ENCODE results near the gene KCNH3.
"Not testable (repeated sequence)": the region's sequence is repeated elsewhere in the genome, so short reads cannot be mapped to it uniquely, and the experiment has no call there.

Gene KCNH3, protein sequence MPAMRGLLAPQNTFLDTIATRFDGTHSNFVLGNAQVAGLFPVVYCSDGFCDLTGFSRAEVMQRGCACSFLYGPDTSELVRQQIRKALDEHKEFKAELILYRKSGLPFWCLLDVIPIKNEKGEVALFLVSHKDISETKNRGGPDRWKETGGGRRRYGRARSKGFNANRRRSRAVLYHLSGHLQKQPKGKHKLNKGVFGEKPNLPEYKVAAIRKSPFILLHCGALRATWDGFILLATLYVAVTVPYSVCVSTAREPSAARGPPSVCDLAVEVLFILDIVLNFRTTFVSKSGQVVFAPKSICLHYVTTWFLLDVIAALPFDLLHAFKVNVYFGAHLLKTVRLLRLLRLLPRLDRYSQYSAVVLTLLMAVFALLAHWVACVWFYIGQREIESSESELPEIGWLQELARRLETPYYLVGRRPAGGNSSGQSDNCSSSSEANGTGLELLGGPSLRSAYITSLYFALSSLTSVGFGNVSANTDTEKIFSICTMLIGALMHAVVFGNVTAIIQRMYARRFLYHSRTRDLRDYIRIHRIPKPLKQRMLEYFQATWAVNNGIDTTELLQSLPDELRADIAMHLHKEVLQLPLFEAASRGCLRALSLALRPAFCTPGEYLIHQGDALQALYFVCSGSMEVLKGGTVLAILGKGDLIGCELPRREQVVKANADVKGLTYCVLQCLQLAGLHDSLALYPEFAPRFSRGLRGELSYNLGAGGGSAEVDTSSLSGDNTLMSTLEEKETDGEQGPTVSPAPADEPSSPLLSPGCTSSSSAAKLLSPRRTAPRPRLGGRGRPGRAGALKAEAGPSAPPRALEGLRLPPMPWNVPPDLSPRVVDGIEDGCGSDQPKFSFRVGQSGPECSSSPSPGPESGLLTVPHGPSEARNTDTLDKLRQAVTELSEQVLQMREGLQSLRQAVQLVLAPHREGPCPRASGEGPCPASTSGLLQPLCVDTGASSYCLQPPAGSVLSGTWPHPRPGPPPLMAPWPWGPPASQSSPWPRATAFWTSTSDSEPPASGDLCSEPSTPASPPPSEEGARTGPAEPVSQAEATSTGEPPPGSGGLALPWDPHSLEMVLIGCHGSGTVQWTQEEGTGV
- total RNA-seq = 4.3 to 5.3 (median 4.7) reads per million in 4 experiments

DNA sequence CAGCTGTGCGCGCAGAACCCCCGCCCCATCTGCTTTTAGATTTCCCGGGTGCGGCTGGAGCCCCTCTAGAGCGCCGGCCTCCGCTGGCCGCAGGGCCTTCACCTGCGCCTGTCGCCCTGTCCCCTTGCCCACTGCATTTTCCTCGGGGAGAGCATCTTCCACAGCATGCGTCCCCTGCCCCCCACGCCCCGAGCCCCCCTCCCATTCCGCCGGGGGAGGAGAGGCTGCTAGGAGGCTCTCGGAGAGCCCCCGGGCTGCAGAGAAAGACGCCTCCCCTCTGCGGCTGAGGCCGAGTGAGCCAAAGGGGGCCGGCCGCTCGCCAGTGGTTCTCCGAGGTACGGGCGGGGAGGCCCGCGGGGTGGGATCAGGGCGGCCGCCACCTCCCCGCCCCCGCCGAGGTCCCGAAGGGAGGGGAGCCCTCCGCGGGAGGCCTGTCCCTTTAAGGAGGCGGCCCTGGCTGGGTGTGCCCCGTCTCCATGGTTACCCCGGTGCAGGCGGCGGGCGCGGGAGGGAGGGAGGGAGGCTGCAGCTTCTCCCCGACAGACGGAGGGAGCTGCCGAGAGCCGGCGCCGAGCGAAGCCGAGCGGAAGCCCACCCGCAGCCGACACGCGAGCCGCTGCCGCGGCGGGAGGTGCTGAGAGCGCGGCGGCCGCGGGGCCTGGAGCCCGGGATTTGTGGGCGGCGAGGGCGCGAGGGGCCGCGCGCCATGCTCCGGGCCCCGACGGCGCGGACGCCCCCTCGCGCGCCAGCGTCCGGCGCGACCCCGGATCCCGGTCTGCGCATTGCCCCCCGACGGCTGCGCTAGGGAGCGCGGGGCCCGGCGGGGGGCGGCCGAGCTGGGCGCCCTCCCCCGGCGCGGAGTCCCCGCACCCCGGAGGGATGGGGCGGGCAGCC, at the start of gene KCNH3:
KCNH3 (plus strand) TSS at position 521 of the 894 bp plus-strand sequence. CDS start 387 bp downstream, outside the sequence.
- peak; percentile 85 for DNase-seq

DNA sequence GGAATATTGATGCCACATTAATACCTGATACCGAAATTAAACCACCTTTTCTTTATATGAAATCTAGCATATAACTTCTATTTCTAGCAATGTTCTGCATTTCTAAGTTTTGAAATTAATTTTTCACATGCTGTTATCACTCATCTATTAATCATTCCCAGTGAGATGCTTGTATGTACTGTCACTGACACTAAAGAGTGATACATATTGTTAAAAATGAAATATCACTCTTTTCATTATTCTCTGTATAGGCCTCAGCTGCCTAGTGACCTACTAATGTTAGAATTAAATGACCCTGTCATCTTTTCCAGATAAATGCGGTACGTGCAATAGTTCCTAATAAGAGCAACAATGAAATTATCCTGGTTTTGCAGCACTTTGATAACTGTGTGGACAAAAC, 49.7 kb upstream of the KCNH3 start:
- DNase-seq = no peak

DNA sequence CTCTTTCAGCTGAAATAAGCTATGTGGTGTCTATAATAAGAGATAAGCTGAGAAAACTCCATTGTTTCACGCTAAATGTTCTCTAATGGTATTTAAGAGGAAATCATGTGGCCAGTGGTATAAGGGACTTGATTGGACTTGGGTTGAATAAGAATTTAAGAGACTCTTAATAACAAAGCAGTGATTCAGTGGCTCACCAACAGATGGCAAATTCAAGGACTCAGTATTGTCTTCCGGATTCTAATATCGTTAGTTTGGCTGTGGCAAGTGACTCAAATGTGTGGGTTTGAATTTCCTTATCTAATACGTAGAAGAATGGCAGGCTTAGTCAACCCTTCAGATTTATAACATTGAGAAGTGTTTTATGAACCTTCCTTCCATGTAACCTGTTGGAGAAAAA, 49.1 kb upstream of the KCNH3 start:
- DNase-seq = no peak

DNA sequence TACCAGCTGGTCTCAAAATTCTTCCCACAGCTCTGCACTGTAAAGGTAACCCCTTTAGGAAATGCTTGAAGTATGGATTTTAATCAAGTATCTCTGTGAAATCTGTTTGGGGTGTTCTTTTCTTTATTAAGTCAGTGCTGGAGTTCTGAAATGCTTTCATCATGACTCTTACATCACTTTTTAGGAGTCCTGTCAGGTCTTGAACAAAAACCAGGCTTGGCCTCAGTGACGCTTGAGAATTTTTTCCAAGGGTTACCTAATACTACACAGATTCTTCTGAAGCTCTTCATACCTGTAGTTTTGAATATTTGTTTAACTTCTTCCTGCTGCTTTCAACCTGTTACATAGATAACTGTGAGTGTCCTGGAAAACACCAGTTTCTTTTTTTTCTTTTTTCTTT, 47.0 kb upstream of the KCNH3 start:
- DNase-seq = no peak

DNA sequence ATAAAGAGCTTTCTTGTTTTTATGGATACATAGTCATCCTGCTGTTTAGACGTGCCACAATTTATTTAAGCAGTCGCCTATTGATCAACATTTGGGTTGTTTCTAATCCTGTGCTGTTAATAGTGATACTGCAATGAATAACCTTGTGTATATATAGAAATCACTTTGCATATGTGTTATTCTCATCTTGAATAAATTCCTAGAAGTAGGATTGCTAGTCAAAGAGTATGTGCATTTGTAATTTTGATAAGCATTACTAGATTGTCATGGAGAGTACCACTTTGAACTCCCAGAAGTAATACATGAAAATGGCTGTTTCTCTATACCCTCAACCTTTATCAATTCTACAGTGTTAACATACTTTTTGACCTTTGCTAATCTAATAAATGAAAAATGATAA, 44.9 kb upstream of the KCNH3 start:
- no peak for DNase-seq

DNA sequence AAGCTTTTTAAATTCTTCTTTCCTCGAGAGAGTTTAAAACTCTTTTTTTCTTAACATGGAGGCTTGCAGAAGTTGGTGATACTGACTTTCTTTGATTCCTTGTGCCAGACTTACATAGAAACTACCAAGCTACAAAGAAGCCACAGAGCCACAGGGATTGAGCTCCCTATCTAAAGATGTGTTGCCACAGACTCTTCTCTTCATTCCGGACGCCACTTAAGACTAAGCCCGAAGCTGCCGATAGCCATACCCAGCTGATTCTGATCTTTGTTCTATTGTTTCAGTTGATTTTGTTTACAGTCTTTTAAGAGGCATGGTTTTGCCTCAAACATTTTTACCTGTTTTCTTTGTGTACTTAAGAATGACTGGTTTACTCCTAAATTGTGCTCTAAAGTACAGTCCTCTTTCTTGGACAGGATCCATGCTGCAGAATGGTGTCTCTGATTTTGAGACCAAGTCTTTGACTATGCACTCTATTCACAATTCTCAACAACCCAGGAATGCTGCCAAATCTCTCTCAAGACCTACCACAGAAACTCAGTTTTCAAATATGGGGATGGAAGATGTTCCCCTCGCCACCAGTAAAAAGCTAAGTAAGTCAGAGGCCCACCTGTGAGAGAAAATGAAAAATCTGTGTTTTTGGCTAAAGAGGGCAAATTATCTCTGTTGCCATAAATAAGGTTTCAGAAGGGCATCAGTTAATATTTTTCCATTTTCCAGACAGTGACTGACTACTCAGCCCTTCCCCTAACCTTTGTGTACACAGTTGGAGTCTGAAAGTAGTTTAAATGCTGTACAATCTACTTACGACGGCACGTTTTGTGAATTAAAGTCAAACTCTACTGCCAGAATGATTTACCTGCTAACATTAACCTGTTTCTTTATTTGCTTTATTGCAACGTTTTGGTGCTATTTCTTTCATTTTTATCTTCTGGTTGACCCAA, 42.1 kb upstream of the KCNH3 start:
- no peak for DNase-seq

DNA sequence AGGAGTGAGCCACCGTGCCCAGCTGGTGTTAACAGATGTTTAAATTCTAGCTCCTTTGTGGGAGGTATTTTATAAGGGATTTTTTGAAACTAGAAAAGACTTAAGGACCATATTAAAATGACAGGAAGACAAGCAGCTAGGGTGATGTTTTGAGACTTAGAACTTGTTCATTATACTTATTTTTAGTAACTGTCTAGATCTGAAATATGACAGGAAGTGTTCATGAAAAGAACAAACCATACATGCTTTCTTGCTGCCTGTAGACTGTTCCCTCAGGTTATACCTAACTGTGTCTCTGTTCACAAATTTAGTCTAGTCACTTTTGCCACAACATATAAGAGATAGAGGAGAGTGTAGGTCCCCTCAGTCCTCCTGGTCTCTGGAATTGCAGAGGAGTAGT, 36.9 kb upstream of the KCNH3 start:
- no peak for DNase-seq

DNA sequence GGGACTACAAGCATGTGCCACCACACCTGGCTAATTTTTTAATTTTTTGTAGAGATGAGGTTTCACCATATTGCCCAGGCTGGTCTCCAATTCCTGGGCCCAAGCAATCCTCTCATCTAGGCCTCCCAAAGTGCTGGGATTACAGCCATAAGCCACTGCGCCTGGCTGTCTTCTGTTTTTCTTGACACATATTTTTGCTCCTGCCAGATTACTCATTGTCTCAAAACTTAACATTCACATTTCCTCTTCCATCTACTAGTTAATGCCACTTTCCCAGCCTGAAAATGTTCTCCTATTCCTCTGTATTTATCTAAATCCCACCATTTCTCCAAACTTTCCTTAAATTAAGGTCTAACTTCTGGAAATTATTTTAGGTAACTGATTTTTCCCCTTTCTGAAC, 36.2 kb upstream of the KCNH3 start:
- DNase-seq = no peak

DNA sequence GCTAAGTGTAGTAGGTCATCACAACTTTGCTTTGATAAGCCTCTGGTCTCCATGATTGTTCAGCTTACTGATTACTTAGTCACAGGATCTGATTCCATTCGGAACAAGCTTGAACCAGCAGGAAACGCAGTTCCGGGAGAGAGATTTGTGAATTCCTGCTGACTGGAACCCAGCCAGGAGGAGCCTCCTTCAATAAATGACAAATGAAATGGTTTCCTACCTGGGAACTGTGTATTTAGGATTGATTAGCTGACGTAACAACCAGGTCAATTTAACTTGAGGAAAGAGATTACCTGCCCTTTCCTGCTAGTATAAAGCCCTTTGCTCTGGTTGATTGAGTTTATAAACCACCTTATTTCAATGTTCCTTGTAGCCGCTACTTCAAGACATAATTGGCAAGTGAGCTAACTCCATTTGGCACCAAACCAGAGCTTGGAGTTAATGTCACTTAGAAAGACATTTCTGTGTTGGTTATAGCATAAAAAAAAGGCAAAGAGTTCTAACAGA, 35.1 kb upstream of the KCNH3 start:
- DNase-seq = no peak

DNA sequence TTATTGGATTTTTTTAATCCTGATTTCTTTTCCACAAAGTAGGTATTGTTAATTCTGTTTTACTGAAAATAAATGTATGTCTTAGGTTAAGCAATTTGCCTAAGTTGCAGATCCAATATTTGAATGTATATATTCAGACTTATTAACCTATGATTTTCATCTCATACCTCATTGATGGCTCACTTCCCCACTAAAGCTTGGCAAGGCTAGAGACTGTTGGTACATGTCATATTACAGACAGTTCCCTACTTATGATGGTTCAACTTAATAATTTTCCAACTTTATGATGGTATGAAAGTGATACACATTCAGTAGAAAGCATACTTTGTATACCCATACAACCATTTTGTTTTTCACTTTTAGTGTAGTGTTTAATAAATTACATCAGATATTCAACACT, 33.2 kb upstream of the KCNH3 start:
- no peak for DNase-seq

DNA sequence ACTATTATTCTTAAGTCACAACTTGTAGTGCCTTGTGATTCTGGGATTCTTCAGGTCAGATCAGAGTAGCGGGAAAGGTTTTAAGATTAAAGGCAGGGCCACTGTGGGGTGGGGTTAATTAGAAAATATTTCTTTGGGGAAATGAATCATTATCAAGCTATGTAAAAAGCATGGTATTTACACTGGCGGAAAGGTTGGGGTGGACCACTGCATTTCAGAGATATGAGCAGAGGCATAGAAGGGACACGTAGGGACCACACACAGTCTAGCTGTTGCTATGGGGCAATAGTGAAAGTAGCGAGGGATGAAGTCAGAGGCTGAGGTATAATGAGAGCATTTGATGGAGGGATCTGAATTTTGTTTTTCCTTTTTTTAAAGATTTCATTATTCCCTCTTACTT, 31.7 kb upstream of the KCNH3 start:
- DNase-seq = no peak

DNA sequence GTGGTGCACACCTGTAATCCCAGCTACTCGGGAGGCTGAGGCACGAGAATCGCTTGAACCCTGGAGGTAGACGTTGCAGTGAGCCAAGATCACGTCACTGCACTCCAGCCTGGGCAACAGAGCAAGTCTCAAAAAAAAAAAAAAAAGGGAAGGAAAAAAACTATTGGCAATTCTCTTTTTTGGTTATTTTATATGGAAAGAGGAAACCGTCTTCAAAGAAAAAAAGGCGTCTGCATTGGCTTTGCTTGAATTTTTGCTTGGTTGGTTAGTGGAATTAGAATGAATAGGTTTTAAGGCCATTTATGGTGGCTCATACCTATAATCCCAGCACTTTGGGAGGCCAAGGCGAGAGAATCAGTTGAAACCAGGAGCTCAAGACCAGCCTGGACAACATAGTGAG, 29.1 kb upstream of the KCNH3 start:
- not testable (repeated sequence) for DNase-seq

DNA sequence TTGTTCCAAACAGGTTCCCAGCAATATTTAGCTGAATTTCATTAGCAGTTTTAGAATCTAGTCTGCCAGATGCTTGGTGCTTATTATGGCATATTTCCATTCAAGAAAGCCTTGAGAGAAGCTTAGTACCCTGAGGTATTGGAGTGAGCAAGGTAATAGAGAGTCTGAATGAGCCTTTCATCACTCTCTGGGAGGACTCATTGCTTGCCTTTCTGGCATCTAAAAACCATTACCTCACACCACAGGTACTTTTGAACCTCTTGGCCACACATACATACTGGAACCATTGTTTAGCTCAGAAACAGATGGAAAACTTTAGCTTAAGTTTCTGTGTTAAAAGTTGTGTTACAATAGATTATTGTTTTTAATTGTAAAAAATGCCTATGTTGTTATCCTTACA, 27.4 kb upstream of the KCNH3 start:
- no peak for DNase-seq

DNA sequence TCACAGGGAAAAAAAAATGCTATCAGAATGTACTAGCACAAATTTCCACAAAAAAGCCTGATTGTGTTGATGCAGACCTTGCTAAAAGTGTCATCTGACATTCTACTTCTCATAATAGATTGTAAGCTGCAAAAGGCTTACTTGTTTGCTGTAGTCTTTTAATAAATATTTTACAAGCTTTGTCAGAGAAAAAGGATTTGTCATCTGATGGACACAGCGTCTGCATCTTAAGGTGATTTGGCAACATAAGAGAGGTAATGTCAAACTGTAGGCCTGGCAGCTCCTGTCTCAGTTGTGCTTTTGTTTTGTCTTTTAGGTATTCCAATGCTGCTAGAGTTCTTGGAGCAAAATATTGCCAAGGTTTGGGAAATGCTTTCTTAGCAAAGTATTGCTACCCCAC, 26.3 kb upstream of the KCNH3 start:
- no peak for DNase-seq

DNA sequence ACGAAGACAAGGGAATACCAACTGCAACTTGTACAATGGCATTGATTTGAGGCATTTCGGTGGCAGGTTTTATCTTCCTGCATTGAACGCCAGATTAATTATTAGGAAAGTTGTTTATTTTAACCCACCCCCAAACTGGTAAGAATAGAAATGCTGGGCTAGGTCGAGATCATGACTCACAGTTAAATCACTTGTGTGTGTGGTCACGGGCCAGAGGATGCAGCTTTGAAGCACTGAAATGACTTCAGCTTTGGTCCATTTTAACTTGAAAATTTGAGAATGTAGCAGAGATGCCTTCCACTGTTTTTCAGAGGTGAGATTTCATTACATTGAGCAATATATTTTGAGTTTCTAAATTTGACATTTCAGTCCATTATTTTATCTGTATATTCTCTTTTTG, 23.6 kb upstream of the KCNH3 start:
- DNase-seq = no peak

DNA sequence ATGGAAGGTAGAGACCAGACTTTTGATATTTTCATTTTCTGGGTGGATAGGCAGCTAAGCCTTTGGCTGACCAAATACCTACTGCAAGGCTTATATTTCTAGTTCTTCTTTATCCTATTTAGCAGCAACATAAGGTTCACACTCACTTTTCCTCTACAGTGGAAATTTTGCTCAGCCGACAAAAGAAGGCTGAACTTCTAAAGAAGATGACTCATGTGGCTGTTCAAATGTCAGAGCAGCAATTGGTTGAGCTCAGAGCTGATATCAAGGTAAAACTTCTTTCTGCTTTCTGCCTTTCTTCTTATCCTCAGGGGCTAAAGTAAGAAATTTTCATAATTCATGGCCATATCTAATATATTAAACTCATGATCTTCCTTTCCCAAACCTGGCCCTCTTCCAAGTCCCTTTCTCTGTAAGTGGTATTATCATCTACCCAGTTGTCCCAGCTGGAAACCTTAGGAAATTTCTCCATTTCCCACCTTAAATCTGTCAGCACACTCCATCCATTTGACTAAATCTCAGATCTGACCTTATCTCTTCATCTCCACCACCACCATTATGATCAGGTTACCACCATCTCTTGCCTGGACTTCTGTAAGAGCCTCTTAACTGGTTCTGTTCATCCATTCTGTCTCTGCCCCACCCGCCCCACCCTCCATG, 19.8 kb upstream of the KCNH3 start:
- DNase-seq = no peak

DNA sequence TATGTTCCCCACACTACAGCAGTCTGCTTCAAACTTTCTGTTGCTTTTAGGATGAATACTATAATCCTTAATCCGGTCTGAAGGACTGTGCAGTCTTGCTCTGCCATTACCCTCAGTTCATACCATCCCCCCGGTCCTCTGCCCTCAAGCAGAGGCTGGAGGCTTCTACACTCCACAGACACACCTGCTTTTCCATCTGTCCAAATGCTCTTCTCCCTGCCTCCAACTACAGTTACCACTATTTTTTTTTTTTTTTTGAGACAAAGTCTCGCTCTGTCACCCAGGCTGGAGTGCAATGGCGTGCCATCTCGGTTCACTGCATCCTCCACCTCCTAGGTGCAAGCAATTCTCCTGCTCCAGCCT, 19.3 kb upstream of the KCNH3 start:
- DNase-seq = no peak

DNA sequence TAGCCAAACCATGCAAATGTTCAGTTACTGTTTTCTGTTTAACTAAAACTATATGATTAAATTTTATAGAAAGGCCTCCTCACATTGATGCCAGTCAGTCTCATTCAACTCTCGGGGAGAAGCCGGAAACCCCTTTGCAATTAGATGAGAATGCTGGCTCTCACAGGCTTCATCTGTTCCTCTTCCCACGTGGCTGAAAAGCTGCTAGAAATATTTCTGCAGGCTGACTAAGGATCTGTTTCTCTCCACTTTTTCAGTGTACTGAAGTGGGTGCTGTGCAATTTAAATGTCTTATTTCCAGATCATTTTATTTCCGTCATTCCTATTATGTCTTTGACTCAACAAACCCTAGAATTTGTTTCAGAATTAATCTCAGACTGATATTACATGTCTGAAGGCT, 17.4 kb upstream of the KCNH3 start:
- DNase-seq = no peak

DNA sequence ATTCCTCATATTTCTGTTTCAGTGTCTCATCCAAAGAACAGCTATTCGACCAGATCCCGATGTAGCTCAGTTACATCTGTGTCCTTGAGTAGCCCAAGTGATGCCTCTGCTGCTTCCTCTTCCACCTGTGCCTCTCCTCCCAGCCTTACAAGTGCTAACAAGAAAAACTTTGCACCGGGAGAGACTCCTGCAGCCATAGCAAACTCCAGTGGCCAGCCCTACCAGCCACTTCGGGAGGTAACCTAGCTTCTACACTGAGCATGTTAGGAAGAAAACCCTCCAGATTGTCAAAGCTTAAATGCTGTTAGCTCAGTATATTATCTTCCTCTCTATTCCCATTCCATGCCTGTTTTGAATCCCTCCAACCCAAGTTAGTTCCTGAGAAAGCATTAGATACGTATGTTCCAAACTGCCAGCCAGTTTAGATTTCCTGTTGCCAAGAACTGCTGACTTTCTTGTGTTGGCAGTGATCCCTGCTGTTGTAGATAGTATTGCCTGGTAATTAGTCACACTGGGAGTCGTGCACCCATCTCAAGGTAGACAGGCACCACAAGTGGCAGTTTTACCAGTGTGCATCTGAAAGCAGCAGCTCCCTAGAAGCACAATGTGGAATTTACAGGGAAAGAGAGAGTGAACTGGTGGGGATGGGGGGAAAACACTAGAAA, 14.0 kb upstream of the KCNH3 start:
- DNase-seq = no peak

DNA sequence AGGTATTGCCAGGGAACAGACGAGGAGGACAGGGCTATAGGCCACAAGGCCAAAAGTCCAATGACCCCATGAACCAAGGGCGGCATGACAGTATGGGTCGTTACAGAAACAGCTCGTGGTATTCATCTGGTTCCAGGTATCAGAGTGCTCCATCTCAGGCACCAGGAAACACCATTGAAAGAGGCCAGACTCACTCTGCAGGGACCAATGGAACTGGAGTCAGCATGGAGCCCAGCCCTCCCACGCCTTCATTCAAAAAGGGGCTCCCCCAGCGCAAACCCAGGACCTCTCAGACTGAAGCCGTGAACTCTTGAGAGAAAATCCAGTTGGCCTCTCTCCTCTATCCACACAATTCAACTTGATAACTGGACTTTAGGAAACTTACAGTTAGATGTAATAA, 12.9 kb upstream of the KCNH3 start:
- DNase-seq = no peak
